ENCODE measurements around the gene BBS9. TPM values are rescaled to one million over a fixed set of nuclear protein-coding genes. Genes with fewer than 3 reads are reported as not detected.

Gene BBS9
- total RNA-seq, 1 experiment from 2014 or later, result 26.4 TPM

- Histone ChIP-seq H2BK120ac (ENCODE audit: low read depth, low read length, poor library complexity, severe bottlenecking) (no peak overlapping the region), H3T11ph (ENCODE audit: low read length) (no peak overlapping the region), H3K18ac (ENCODE audit: insufficient read length, low read depth, low read length) (no peak overlapping the region), H2AK5ac (ENCODE audit: insufficient read length, low read length) (no peak overlapping the region), H3K56ac (ENCODE audit: insufficient read length, low read depth, low read length) (no peak overlapping the region), H3K9ac (ENCODE audit: extremely low read depth, insufficient read length, low read length) (no peak overlapping the region), H2AFZ (ENCODE audit: low read length) (no peak overlapping the region), H4K20me1 (ENCODE audit: control insufficient read depth, insufficient read depth, insufficient read length) (no peaks in the 10 kb centered on the region), H2BK15ac (ENCODE audit: low read depth, low read length) (no peak overlapping the region), H3K79me2 (ENCODE audit: insufficient read depth, low read length) (no peaks in the 10 kb centered on the region), H3K23me2 (ENCODE audit: insufficient read length, low read depth, low read length, poor library complexity, severe bottlenecking) (no peaks in the 10 kb centered on the region), H2BK12ac (ENCODE audit: insufficient read length, low read depth, low read length) (no peak overlapping the region), H3K79me1 (ENCODE audit: insufficient read depth, low read depth, low read length, poor library complexity, severe bottlenecking) (no peaks in the 10 kb centered on the region), H3K27me3 (ENCODE audit: insufficient read depth, low read length) (no peaks in the 10 kb centered on the region), H3K4ac (ENCODE audit: low read depth, low read length) (no peak overlapping the region), H4K8ac (replicated peaks; ENCODE audit: insufficient read length, low read depth, low read length) (no peak overlapping the region), H3K4me2 (ENCODE audit: insufficient read depth, insufficient read length, low read length) (no peak overlapping the region), H4K91ac (ENCODE audit: insufficient read length, low read depth, low read length) (no peak overlapping the region), H2BK20ac (ENCODE audit: low read depth, low read length, poor library complexity, severe bottlenecking) (no peak overlapping the region), H3K4me1 (ENCODE audit: insufficient read depth, low read length) (no peaks in the 10 kb centered on the region), H3K23ac (ENCODE audit: insufficient read length, low read depth, low read length) (no peak overlapping the region), H2BK5ac (ENCODE audit: insufficient read length, low read length) (no peak overlapping the region), H3K27ac (ENCODE audit: insufficient read length, low read depth, low read length) (no peak overlapping the region), H4K5ac (ENCODE audit: insufficient read length, low read depth, low read length) (no peak overlapping the region), H3K14ac (ENCODE audit: insufficient read depth, low read length) (no peak overlapping the region), H3K9me3 (ENCODE audit: control insufficient read depth, low read depth, low read length) (no peaks in the 10 kb centered on the region)
- DNase-seq, result no peak
- H3K27me3 Mint-ChIP-seq (ENCODE audit: low read depth), result no peaks in the 10 kb centered on the region
- H3K27ac Mint-ChIP-seq, result peak overlapping the region in 2 of 3 experiments; percentile 20 to 27; a peak in 3 of 7 replicates
- H3K4me3 Mint-ChIP-seq, result no peak overlapping the region
- WGBS (ENCODE audit: extremely low coverage, insufficient read length, low lambda C conversion rate), result no CpG with 5 or more reads among the region's 2 CpGs
- TF ChIP-seq CTCF (conservative IDR thresholded peaks at IDR 0.05), result no peak
- peaks cover 17 to 18% of the 10 kb centered on the region in 2 experiments for H3K4me1 Mint-ChIP-seq
- H3K36me3 Mint-ChIP-seq (ENCODE audit: insufficient read depth in 1 of 3, low read depth in 3 of 3), result no peaks in the 10 kb centered on the region
- no peaks in the 10 kb centered on the region for H3K9me3 Mint-ChIP-seq
These were observed 61.4 kb downstream of the BBS9 start for GRCh38 chr7:33190688-33191304.
